D721Med (cell line): Measurements from ENCODE around the gene OSBP.
"Not testable (repeated sequence)": the region's sequence is repeated elsewhere in the genome, so short reads cannot be mapped to it uniquely, and the experiment has no call there.

Experiments
- DNase-seq: peaks from one replicate; pipeline ENCODE4 v3.0.0; 2011; ENCODE audit warnings: low spot score; ENCODE audit not compliant: insufficient read length
- FAIRE-seq: peaks from 2 replicates; lab custom pipeline; 2011; peaks lifted over from hg19 to GRCh38; lab: Jason Lieb, UNC
- CTCF ChIP-seq: IDR thresholded peaks from 2 replicates; pipeline ENCODE4 v1.5.1; 2012; ENCODE audit warnings: mild to moderate bottlenecking, control low read depth; ENCODE audit not compliant: insufficient read depth; ENCODE audit errors: missing control alignments

Gene OSBP

GRCh38 chr11:59643390-59643789 lies 27.8 kb upstream of the OSBP start:
- TF ChIP-seq CTCF: no peak
- FAIRE-seq (no peak), DNase-seq (no peak)

- no peak for TF ChIP-seq CTCF
- no peak for FAIRE-seq
- no peak for DNase-seq
Measured at GRCh38 chr11:59641156-59641555, 25.6 kb upstream of the OSBP start.

- no peak for TF ChIP-seq CTCF
- FAIRE-seq: no peak
- no peak for DNase-seq
Measured at GRCh38 chr11:59630493-59630892, 14.9 kb upstream of the OSBP start.

- TF ChIP-seq CTCF: no peak
- FAIRE-seq (no peak), DNase-seq (no peak)
Measured at GRCh38 chr11:59629996-59630395, 14.4 kb upstream of the OSBP start.

GRCh38 chr11:59626969-59627368 lies 11.4 kb upstream of the OSBP start:
- FAIRE-seq, DNase-seq: not testable (repeated sequence)

GRCh38 chr11:59625703-59626102 lies 10.1 kb upstream of the OSBP start:
- no peak for TF ChIP-seq CTCF
- FAIRE-seq (no peak), DNase-seq (no peak)

GRCh38 chr11:59617876-59618275 lies 2.3 kb upstream of the OSBP start:
- no peak for FAIRE-seq

More at GRCh38 chr11:59617876-59618275, 2.3 kb upstream of the OSBP start:
- TF ChIP-seq CTCF: no peak
- DNase-seq: no peak
